Epithelial cell of esophagus (primary cell): ENCODE data around the gene SLC6A12.

Experiments used
- DNase-seq: peaks from one replicate; pipeline ENCODE4 v3.0.0; 2010; ENCODE audit warnings: low read depth
- H3K4me3 ChIP-seq: 2 replicates; pipeline ENCODE4 v1.5.1; 2011; ENCODE audit warnings: mild to moderate bottlenecking, low read length, control low read depth
- CTCF ChIP-seq: IDR thresholded peaks from 2 replicates; pipeline ENCODE4 v1.5.1; 2011; ENCODE audit warnings: low read depth, mild to moderate bottlenecking, low read length, control low read depth, inconsistent platforms; ENCODE audit not compliant: insufficient read depth; ENCODE audit errors: missing control alignments

Gene SLC6A12

GRCh38 chr12:151579-151978 lies 62.4 kb downstream of the SLC6A12 start:
- no peak for DNase-seq
- H3K4me3 ChIP-seq: no peak overlapping the region
- no peak for TF ChIP-seq CTCF

- no peak overlapping the region for H3K4me3 ChIP-seq
- no peak for TF ChIP-seq CTCF
- peak; percentile 69 for DNase-seq
These were observed 65.1 kb downstream of the SLC6A12 start for GRCh38 chr12:148676-149416.

GRCh38 chr12:147242-147641 lies 66.7 kb downstream of the SLC6A12 start:
- no peak for TF ChIP-seq CTCF
- H3K4me3 ChIP-seq: no peak overlapping the region
- no peak for DNase-seq

- DNase-seq: peak; percentile 42
- no peak for TF ChIP-seq CTCF
- no peak overlapping the region for H3K4me3 ChIP-seq
These were observed 68.5 kb downstream of the SLC6A12 start for GRCh38 chr12:145369-145960.

- no peak for TF ChIP-seq CTCF
- DNase-seq: peak; percentile 17
- no peak overlapping the region for H3K4me3 ChIP-seq
These were observed 69.2 kb downstream of the SLC6A12 start for GRCh38 chr12:144650-145284.

GRCh38 chr12:143964-144649 lies 69.8 kb downstream of the SLC6A12 start:
- peak; percentile 5 for DNase-seq
- no peak for TF ChIP-seq CTCF
- H3K4me3 ChIP-seq: no peak overlapping the region
